ENCODE data around the gene CISTR.

The CISTR gene

DNA sequence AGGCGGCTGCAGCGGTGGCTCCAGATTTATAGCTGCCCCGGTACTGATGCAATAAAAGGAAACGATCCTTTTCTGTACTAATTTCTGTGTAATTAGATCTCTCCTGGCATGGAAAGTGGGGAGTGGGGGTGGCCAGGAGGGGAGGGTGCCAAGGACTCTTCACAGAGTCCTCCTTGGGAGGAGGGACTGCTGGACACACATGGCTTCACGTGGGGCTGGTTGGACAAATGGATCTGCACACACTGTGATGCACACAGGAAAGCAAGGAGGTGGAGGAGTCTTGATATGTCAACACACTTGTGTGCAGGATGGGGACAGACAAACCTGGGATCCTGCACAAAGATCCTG is 52.1 kb downstream of the CISTR start:
- H3K27ac ChIP-seq, result peak overlapping the region; percentile 60
- TF ChIP-seq, protein P1, sequence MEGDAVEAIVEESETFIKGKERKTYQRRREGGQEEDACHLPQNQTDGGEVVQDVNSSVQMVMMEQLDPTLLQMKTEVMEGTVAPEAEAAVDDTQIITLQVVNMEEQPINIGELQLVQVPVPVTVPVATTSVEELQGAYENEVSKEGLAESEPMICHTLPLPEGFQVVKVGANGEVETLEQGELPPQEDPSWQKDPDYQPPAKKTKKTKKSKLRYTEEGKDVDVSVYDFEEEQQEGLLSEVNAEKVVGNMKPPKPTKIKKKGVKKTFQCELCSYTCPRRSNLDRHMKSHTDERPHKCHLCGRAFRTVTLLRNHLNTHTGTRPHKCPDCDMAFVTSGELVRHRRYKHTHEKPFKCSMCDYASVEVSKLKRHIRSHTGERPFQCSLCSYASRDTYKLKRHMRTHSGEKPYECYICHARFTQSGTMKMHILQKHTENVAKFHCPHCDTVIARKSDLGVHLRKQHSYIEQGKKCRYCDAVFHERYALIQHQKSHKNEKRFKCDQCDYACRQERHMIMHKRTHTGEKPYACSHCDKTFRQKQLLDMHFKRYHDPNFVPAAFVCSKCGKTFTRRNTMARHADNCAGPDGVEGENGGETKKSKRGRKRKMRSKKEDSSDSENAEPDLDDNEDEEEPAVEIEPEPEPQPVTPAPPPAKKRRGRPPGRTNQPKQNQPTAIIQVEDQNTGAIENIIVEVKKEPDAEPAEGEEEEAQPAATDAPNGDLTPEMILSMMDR (conservative IDR thresholded peaks at IDR 0.05), result no peak

DNA sequence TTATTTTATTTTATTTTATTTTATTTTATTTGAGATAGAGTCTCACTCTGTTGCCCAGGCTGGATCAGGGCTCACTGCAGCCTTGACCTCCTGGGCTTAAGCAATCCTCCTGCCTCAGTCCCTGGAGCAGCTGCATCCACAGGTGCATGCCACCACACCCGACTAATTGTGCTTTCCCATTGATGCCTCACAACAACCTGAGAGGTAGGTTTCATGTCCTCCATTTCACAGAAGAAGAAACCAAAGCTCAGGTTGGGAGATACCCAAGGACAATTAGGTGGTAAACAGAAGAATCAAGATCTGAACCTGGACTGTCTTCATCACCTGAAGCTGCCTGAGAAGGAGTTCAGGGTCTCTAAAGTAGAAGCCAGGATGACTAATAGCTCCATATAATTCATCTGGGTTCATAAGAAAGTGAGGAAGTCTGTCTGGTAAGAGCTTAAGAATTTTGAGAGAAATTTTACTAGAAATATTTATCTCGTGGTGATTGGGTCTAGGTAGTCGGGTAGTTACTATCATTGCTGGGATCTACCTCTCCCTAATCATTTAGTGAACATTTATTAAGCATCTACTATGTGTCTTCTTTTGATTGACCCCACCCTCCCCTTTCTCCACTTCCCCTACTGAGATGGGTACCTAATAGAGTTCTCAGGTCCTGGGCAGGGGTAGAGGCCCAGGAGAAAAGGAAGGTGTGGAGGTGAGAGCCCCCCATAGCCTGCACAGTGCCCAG is 52.7 kb downstream of the CISTR start:
- TF ChIP-seq, protein P1 (conservative IDR thresholded peaks at IDR 0.05), result no peak
- peak overlapping the region; percentile 60 for H3K27ac ChIP-seq

DNA sequence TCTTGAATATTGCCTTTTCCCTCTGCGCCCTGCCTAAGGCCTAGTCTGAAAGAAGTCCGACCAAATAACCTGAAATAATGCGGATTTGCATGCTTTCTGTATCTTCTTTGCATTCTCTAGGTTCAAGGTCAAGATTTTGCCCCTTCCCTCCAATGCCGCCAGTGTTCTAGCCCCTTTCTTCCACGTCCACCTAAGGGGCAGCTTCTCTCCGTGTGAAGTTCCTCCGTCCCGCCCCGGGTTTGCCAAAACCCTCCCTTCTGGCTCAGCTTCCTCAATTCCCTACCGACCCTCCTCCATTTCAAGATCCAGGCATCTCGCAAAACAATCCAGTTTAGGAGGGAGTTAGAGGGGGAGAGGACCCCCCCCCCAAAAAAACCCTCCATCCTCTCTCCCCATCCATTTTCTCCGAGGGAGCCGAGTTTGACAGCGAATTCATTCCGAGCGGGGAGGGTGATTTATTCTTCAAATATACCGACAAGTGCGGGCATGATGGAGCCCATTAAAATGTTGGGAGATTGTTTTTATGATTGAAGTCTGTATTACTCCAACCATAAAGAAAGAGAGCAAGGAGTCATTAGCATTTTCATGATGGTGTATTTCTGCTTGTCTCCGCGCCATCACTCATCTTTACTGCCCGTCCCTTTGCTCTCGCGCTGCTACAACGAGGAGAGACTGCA is 55.0 kb downstream of the CISTR start:
- H3K27ac ChIP-seq, result no peak overlapping the region

More for the DNA sequence above, 55.0 kb downstream of the CISTR start:
- TF ChIP-seq, protein P1 (conservative IDR thresholded peaks at IDR 0.05), result no peak

All from VCaP (cell line).